Measurements from ENCODE around the gene GMPPB.

The GMPPB gene

DNA sequence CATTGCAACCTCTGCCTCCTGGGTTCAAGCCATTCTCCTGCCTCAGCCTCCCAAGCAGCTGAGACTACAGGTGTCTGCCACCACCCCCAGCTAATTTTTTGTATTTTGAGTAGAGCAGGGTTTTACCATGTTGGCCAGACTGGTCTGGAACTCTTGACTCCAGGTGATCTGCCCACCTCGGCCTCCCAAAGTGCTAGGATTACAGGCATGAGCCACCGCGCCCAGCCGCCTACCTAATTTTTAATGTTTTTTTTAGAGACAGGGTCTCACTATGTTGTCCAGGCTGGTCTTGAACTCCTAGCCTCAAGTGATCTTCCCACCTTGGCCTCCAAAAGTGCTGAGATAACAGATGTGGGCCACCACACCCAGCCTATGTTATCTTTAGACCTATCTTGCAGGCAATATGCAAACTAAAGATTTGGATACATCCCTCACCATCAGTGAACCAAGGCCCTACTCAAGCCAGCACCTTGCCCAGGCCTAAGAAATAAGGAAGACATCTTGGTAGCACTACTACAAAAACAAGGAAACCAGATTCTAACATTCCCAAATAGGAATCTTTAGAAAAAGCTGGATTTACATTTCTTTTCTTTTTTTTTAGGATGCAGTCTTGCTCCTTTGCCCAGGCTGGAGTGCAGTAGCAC lies 6.3 kb upstream of the GMPPB start:
- no peak for DNase-seq (ENCODE audit: extremely low read depth in 1 of 2, low read depth in 1 of 2)

DNA sequence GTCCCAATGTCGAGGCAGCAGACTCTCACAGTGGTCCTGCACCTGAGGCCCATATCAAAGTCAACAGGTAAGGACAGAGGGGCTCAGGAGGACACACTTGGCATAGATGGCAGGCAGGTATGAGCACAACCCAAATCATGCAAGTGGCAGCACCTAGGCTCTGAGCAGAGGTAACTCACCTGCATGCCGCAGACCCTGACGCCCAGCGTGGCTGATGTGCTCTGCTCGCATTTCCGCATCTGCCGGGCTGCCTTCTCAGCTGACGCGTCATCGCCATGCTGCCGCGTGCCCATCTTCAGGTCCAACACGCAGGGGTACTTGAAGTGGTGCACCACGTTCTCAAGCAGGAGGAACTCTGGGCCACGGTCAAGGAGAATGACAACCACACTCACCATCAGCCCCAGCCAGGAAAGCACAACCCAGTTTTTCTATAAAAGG lies 4.2 kb upstream of the GMPPB start:
- no peak for DNase-seq (ENCODE audit: extremely low read depth in 1 of 2, low read depth in 1 of 2)

DNA sequence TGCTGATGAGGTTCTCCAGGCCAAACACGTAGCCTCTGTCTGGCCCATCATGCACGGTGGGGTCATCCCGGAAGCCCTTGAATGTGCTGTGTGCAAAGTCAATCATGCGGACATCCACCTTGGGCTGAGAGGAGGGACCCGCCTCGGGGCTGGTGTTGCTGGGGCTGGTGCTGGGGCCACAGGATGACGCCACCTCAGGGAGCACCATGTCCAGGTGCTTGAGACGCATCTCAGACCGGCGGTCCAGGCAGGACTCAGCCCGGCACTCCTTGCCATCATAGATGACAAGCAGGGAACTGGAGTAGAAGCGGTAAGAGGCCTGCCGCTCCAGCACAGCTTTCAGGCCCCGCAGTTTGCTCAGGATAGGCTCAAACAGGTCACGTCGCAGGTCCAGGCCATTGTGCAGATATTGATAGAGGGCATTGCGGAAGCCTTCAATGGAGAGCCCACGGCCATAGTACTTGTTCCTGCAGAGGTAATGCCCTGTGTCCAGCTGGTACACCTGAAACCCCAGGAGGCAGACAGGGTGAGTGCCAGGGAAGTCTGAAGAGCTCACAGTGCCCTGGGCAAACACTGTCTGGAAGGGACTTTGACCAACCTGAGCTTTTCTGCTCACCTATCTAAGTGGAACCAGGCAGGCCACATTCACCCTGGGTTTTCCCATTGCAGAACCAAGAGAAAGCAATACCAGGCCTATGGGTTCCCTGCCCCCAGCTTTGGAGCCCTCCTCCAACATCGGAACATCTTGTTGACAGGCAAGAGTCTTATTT lies 3.6 kb upstream of the GMPPB start:
- no peak for DNase-seq (ENCODE audit: extremely low read depth in 1 of 2, low read depth in 1 of 2)

DNA sequence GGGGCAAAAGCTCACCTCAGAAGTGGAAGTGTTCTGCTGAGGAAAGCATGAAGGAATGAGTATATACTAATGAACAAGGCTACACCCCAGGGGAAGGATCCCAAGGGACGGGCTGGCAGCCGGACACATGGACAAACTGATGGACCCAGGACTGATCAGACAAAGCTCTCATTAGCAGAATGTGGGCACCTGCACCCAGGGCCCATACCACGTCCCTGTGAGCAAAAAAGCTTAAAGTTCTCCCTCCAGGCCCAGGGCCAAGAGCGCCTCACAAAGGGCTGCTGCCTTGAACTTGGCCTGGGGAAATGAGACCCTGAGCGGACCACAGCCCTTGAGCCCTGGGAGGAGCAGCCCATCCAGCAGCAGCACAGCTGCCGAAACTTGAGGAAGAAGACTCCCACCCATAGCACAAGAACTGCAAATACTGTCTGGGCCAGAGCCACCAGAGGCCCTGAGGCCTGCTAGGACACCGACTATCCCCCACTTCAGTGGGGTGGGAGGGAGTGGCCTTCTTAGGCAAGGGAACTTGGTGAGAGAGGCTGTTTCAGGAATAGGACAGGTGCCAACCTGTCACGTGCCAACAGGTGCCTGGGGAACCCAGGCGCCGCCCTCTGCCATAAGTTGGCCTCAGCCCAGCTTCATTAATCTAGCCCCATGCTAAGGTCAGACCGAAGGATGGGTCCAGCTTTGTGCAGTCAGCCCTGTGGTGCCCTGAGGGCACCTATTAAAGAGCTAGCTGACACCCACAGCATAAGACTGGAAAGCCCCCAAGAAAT lies 2.3 kb upstream of the GMPPB start:
- no peak for DNase-seq (ENCODE audit: extremely low read depth in 1 of 2, low read depth in 1 of 2)

DNA sequence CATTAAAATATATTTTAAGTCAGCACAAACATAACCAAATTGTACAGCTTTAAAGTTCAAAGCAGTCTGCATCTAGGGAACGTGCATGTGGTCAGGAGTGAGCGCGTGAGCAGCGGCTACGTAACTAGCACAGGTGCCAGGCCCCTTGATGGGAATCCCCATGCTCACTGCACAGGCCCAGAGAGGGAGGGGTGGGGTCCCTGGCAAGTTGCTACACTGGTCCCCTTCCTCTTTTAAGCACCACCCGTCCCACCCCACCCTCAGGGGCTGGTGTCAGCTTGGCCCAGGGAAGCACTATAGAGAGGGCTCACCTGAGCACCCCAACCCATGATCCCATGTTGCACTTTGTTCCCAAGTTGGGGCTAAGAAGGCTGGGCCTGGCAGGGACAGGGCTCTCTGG lies 835 bp upstream of the GMPPB start:
- no peak for DNase-seq (ENCODE audit: extremely low read depth in 1 of 2, low read depth in 1 of 2)

DNA sequence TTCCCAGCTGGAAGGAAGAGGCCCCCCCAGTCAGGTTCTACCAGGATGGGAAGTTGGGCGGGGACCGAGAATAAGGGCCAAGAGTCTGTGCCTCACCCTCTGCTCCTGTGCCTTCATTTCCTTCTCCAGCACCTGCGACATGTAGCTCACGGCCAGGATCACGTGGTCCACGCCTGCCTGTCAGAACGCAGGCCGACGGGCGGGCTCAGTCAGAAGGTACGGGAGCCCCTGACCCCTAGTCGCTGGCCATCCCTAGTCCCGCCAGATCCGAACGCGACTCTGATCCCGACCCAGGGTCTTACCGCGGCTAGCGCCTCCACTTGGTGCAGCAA lies 489 bp downstream of the GMPPB start:
- peak in 1 of 2 donors; percentile 29 for DNase-seq (ENCODE audit: extremely low read depth in 1 of 2, low read depth in 1 of 2)

DNA sequence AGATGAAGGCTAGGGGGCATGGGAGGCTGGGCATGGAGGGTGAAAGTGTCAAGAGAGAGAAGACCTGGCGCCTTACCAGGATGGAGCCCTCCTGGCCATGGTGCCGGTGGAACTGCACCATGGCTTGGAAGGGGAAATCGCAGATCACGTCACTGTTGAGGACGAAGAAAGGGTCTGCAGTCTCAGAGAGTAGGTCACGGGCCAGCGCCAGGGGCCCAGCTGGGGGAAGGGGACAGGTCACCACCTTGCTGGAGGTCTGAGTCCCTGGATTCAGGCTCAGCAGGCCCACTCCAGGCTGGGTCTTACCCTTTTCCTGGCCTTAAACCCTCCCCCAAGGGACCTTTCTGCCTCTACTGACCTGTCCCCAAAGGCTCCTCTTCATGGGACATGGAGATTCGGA lies 855 bp downstream of the GMPPB start:
- no peak for DNase-seq (ENCODE audit: extremely low read depth in 1 of 2, low read depth in 1 of 2)

DNA sequence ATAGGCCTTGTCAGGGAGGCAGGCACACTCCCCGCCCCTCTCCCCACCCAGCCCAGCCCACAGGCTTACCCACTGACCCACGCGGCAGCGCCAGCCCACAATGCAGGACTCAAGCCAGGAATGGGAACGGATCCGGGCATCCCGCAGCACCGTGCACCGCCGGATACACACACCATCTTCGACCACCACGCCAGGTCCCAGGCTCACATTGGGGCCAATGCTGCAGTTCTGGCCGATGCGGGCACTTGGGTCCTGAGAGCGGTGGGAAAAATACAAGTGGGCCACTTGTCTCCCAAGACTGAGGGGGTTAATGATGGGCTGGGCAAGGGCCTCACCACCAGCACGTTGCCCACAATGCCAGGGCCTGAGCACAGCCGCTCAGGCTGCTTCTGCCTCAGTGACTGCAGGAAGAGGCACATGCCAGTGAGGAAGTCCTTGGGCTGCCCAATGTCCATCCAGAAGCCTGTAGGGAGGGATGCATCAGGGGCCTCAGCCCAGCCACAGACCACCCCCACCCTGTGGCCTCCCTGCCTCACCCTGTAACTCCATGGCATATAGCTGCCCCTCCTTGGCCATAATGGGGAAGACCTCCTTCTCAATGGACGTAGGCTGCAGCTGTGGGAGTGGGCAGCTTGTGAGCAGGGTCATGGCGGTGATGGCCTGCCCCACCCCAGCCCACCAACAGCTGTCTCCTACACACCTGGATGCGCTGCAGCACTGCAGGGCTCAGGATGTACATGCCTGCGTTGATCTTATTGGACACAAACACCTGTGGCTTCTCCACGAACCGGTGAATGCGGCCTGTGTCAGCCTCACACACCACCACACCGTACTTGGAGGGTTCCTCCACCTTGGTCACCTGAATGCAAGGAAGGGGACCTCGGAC lies 1.6 kb downstream of the GMPPB start:
- no peak for DNase-seq (ENCODE audit: extremely low read depth in 1 of 2, low read depth in 1 of 2)

DNA sequence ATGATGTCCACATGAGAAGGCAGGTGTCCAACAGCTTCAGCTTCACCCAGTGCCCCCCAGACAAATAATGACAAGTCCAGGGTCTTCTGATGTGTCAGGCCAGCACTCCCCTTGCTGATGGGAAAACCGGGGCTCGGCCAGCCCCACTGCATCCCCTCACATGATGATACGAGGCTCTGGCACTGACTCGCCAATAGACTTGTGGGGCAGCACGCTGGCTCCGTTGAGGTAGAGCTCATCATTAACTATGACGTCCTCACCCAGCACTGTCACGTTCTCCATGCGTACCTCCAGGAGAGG lies 2.2 kb downstream of the GMPPB start:
- no peak for DNase-seq (ENCODE audit: extremely low read depth in 1 of 2, low read depth in 1 of 2)

DNA sequence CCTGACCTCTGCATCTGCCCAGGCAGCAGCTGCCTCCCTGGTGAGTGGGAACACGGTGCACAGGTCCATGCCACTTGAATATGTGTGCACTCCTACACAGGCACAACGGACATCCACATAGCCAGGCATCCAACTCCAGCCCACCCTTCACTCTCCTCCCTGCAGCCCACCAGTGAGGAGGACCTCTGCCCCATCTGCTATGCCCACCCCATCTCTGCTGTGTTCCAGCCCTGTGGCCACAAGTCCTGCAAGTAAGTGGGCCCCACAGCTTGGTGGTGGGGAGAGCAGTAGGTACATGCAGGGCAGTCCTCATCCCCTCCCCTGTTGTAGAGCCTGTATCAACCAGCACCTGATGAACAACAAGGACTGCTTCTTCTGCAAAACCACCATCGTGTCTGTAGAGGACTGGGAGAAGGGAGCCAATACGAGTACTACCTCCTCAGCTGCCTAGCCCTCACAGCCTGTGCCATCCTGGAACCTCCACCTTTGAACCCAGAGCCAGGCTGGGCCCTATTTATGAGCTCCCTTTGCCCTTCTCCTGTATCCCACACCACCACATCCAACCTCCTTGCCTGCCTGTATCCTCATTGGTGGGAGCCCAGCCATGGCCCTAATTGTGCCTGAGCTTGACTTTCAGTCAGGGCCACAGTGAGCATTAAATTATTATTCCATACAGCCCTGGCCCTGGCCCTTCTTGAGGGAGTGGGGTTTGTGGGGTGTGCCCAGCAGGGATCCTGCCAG lies 2.7 kb downstream of the GMPPB start:
- DNase-seq (ENCODE audit: extremely low read depth in 1 of 2, low read depth in 1 of 2) = no peak

DNA sequence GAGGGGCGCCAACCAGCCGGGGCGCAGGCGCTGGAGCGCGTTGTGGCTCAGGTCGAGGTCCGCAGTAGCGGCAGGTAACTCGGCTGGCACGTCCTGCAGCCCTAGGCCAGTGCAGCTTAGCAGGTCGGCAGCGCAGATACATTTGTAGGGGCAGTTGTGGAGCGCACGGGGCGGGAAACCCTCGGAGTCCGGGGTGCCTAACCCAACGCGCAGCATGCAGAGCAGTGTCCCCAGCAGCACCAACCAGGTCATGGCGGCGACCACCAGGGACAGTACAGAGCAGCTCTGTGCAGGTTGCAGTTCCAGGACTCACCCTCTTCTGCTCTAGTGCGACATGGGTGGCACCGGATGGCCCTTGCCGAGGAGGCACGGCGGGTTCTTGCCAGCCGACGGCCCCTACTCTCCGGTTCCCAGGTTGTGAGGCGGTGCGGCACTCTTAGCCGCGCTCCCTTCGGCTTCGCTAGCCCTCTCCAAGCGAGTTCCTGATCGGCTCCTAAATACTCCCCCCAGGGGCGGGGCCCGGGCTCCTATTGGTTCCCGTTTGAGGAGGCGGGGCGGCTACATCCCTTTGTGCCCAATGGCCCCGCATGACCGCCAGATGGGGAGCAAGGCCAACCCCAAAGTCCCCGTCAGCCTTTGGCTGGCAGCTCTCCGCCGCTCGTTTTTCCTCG lies 4.4 kb downstream of the GMPPB start, which contains the start of gene AMIGO3:
AMIGO3 (minus strand) TSS at position 471 of the 671 bp plus-strand sequence; CDS start at position 252, 219 bp downstream.
- peak; percentile 78 to 86 for DNase-seq (ENCODE audit: extremely low read depth in 1 of 2, low read depth in 1 of 2)

DNA sequence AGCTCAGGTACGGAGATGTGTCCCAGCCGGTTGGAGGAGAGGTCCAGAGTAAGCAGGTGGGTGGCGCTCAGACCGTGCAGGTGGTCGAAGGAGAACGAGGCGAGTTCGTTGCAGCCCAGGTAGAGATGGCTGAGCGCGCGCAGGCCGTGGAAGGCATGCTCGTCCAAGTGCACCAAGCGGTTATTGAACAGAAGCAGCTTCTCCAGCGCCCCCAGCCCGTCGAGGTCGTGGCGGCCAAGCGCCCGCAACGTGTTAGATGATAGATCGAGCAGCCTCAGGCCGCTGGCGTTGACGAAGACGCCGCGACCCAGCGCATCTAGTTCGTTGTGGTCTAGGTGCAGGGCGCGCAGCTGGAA lies 4.9 kb downstream of the GMPPB start:
- no peak for DNase-seq (ENCODE audit: extremely low read depth in 1 of 2, low read depth in 1 of 2)

DNA sequence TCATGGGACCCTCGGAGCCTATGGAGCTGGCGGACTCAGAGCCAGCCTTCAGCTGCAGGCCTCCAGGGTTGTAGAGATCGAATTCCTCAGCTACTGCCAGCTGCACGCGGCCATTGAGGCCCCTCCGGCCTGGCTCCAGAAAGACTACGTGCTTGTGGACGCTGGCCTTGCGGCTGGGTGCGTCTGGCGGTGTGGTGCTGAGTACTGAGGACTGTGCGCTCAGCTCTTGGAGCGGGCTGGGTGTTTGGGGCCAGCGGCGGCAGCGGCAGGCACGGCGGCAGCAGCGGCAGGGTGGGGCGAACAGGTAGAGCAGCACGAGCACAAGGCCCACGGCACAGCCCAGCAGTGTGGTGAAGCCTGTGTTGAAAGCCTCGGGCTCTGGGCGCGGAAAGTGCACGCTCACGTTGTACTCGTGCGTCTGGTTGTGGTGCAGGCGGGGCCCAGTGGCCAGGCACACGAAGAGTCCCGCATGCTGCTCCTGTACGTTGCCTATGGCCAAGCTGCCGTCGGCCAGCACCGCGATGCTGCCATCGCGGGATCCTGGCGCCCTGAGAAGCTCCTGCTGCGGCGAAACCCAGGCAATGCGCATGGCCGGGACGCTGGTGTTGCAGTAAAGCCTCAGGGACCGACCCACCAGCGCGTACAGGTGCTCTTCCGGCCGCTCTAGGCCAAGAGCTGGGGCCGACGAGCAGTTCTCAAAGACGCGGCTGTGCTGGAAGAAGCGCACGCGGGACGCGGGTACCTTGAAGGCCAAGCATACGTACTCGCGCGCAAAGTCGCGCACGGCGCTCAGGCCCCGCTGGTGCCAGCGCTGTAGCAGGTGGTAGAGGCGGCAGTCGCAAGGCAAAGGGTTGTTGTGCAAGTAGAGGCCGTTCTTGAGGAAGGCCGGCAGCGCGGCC lies 5.5 kb downstream of the GMPPB start:
- no peak for DNase-seq (ENCODE audit: extremely low read depth in 1 of 2, low read depth in 1 of 2)

DNA sequence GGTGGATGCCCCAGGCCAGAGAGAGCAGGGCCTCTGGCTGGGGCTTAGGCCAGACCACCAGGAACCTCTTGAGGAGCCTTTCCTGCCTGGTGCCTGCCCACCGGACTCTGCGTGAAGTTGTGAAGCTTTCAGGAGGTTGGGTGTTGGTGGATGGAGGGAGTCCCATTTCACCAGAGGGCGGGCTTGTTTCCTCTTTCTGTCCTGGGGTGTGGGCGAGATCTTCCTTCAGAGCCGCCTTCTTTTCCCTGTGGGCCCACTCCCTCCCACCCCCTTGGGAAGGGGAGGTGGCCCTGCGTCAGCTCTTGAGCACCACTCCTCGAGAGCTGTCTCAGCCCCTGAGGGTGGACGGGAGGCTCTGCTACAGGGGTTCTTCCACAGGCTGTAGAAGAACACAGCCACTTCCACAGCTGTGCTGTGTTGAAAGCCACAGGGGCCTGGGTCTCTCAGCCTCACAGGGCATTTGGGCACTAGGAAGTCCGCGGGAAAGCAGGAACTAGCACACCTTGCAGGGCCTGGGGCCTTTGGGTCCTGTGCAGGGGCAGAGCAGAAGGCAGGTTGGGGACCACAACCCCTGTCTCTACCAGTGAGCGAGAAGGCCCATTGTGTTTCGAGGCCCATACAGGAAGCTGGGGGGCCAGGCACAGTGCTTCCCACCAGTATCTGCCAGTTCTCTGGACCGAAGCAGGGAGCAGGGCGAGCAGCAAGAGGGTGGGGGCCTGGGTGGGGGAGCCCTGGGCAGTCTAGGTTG lies 6.4 kb downstream of the GMPPB start:
- no peak for DNase-seq (ENCODE audit: extremely low read depth in 1 of 2, low read depth in 1 of 2)

DNA sequence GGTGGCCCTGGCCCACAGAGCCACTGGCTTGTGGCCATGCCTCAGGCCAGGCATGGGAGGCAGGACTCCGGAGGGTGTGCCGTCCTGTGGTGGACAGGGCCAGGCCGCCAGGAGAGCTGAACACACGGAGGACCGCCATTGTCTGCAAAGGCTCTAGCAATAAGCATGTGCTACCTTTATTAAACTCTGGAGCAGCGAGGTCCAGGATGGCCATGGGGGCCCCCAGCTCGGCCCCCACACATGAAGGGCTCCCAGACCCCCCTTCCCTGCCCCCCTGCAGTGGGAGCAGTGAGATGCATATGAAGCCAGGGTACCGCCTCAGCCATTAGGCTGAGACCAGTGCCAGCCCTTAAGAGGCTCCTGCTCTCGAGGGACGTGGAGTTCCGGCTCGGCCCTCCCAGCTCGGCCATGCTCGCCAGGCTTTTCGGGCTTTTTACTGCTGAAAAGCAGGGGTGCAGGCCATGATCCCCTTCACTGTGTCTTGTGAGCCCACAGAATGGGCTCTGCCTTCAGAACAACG lies 7.0 kb downstream of the GMPPB start:
- no peak for DNase-seq (ENCODE audit: extremely low read depth in 1 of 2, low read depth in 1 of 2)

DNA sequence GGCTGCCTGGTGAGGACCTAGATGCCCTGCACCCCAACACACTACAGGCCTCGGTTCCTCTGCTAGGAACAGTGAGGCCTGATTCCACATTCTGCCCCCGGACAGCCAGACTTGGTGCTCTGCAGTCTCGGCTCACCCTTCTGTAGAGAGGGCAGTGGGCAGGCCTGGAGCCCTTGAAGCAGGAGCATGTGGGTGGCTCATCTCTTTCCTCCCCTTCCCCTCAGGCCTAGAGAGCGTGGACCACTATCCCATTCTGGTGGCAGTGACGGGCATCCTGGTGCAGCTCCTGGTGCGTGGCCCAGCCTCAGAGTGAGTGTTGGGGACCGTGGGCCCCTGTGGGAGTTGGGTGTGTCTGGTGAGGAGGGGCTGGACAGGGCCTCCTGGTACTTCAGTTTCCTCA lies 7.6 kb downstream of the GMPPB start:
- DNase-seq (ENCODE audit: extremely low read depth in 1 of 2, low read depth in 1 of 2) = no peak

DNA sequence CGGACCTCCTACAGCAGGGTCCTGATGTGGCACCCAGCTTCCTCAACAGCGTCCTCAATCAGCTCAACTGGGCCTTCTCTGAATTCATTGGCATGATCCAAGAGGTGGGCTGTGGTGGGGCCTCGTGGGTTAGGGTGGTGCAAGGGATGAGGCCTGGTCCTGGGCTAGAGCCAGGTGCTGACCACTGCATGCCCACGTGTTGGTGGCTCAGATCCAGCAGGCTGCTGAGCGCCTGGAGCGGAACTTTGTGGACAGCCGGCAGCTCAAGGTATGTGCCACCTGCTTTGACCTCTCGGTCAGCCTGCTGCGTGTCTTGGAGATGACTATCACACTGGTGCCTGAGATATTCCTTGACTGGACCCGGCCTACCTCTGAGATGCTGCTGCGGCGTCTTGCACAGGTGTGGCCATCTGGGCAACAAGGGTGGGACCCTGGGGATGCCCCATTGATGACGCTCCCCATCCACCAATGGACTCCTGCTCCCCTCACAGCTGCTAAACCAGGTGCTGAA lies 8.1 kb downstream of the GMPPB start:
- no peak for DNase-seq (ENCODE audit: extremely low read depth in 1 of 2, low read depth in 1 of 2)

All from activated CD8-positive, alpha-beta memory T cell treated with anti-CD3 and anti-CD28 coated beads for 1 hour (primary cell).